GM18951 (cell line): ENCODE results near the gene NCAPD3.
A peak's percentile ranks its signal among the peaks of the same experiment; 100 is the strongest.
"Not testable (repeated sequence)": the region's sequence is repeated elsewhere in the genome, so short reads cannot be mapped to it uniquely, and the experiment has no call there.

Experiments used
- POLR2A ChIP-seq: IDR thresholded peaks from 4 replicates; pipeline ENCODE4 v1.6.1; 2011; ENCODE audit warnings: mild to moderate bottlenecking; ENCODE audit not compliant: insufficient read length, insufficient read depth; ENCODE audit errors: extremely low read depth
- in situ Hi-C: fragments of 300-500 bp; cut with MboI; formaldehyde crosslinking; loops from one replicate; pipeline ENCODE4 v1.12.0; 2022; ENCODE audit warnings: low sequenced_read_pairs, mixed read lengths, inconsistent platforms; ENCODE audit not compliant: unreplicated experiment

Gene NCAPD3

GRCh38 chr11:134224710-134225664, 1.2 kb upstream of the NCAPD3 start:
- in situ Hi-C loops: no loop called here
- TF ChIP-seq POLR2A: peak; percentile 58

GRCh38 chr11:134223121-134223520, 646 bp downstream of the NCAPD3 start:
- no peak for TF ChIP-seq POLR2A
- in situ Hi-C loops: no loop called here

GRCh38 chr11:134216816-134217215, 7.0 kb downstream of the NCAPD3 start:
- no peak for TF ChIP-seq POLR2A
- in situ Hi-C loops: no loop called here

GRCh38 chr11:134215836-134216235, 7.9 kb downstream of the NCAPD3 start:
- in situ Hi-C loops: no loop called here
- TF ChIP-seq POLR2A: no peak

- TF ChIP-seq POLR2A: no peak
- in situ Hi-C loops: no loop called here
Measured at GRCh38 chr11:134207538-134208239, 16.1 kb downstream of the NCAPD3 start.

GRCh38 chr11:134206185-134206584, 17.6 kb downstream of the NCAPD3 start:
- in situ Hi-C loops: no loop called here
- no peak for TF ChIP-seq POLR2A

- in situ Hi-C loops: no loop called here
- no peak for TF ChIP-seq POLR2A
Measured at GRCh38 chr11:134205729-134206128, 18.0 kb downstream of the NCAPD3 start.

- in situ Hi-C loops: no loop called here
- TF ChIP-seq POLR2A: no peak
Measured at GRCh38 chr11:134202661-134203060, 21.1 kb downstream of the NCAPD3 start.

- TF ChIP-seq POLR2A: no peak
Measured at GRCh38 chr11:134200688-134201087, 23.1 kb downstream of the NCAPD3 start.

GRCh38 chr11:134199531-134199930, 24.2 kb downstream of the NCAPD3 start:
- in situ Hi-C loops: no loop called here
- TF ChIP-seq POLR2A: no peak

More at GRCh38 chr11:134200688-134201087, 23.1 kb downstream of the NCAPD3 start:
- in situ Hi-C loops: no loop called here

- no peak for TF ChIP-seq POLR2A
- in situ Hi-C loops: no loop called here
Measured at GRCh38 chr11:134196756-134197155, 27.0 kb downstream of the NCAPD3 start.

GRCh38 chr11:134188092-134188491, 35.7 kb downstream of the NCAPD3 start:
- in situ Hi-C loops: not testable (repeated sequence)

- no peak for TF ChIP-seq POLR2A
- in situ Hi-C loops: no loop called here
Measured at GRCh38 chr11:134181707-134182106, 42.1 kb downstream of the NCAPD3 start.
